Calu3 (cell line): Measurements from ENCODE around the gene RNF208. TPM values are rescaled to one million over a fixed set of nuclear protein-coding genes. Genes with fewer than 3 reads are reported as not detected.

Experiments
- BruUV-seq: library from RNA; stranded (reverse); fragments of 400-500 nt; replicated peaks from 2 replicates; lab custom pipeline; 2021; lab: Mats Ljungman, UMichigan
- CTCF ChIA-PET: fragments of 300-600 bp; sonication (Branson Sonifier 250); formaldehyde crosslinking; loops from one replicate; lab custom pipeline; 2022; ENCODE audit warnings: antibody characterized with exemption; lab: Charles Lee
- DNase-seq: peaks from one replicate; pipeline ENCODE4 v3.0.0; 2022
- H3K27ac Mint-ChIP-seq: one replicate; pipeline ENCODE4 v1.8.0; 2022; ENCODE audit warnings: mixed read lengths; ENCODE audit not compliant: unreplicated experiment
- H3K27me3 Mint-ChIP-seq: one replicate; pipeline ENCODE4 v1.8.0; 2022; ENCODE audit warnings: mixed read lengths; ENCODE audit not compliant: unreplicated experiment
- H3K36me3 Mint-ChIP-seq: one replicate; pipeline ENCODE4 v1.8.0; 2022; ENCODE audit warnings: mild to moderate bottlenecking, moderate library complexity, mixed read lengths; ENCODE audit not compliant: insufficient read depth, unreplicated experiment
- H3K4me1 Mint-ChIP-seq: one replicate; pipeline ENCODE4 v1.8.0; 2022; ENCODE audit warnings: mild to moderate bottlenecking, low read depth, mixed read lengths; ENCODE audit not compliant: unreplicated experiment
- H3K4me3 Mint-ChIP-seq: one replicate; pipeline ENCODE4 v1.8.0; 2022; ENCODE audit warnings: mild to moderate bottlenecking, low read depth, moderate library complexity, mixed read lengths; ENCODE audit not compliant: unreplicated experiment
- H3K9me3 Mint-ChIP-seq: one replicate; pipeline ENCODE4 v1.8.0; 2022; ENCODE audit warnings: low read depth, mixed read lengths; ENCODE audit not compliant: unreplicated experiment
- intact Hi-C: fragments of 100-400 bp; cut with micrococcal nuclease; formaldehyde crosslinking; loops from one replicate; pipeline ENCODE4 v1.10.0; 2022; ENCODE audit not compliant: unreplicated experiment
- total RNA-seq: library from RNA; stranded (reverse); gene quantifications from 2 replicates; pipeline ENCODE4 v1.2.3, GENCODE V29; 2022
- TF ChIP-seq, protein P1 (sequence below): fragments of 200-600 bp; IDR thresholded peaks from one replicate; pipeline ENCODE4 v1.8.0; 2022; ENCODE audit warnings: antibody characterized with exemption; ENCODE audit not compliant: unreplicated experiment

Gene RNF208
- total RNA-seq, 1 experiment from 2014 or later, result 10.1 TPM

DNA sequence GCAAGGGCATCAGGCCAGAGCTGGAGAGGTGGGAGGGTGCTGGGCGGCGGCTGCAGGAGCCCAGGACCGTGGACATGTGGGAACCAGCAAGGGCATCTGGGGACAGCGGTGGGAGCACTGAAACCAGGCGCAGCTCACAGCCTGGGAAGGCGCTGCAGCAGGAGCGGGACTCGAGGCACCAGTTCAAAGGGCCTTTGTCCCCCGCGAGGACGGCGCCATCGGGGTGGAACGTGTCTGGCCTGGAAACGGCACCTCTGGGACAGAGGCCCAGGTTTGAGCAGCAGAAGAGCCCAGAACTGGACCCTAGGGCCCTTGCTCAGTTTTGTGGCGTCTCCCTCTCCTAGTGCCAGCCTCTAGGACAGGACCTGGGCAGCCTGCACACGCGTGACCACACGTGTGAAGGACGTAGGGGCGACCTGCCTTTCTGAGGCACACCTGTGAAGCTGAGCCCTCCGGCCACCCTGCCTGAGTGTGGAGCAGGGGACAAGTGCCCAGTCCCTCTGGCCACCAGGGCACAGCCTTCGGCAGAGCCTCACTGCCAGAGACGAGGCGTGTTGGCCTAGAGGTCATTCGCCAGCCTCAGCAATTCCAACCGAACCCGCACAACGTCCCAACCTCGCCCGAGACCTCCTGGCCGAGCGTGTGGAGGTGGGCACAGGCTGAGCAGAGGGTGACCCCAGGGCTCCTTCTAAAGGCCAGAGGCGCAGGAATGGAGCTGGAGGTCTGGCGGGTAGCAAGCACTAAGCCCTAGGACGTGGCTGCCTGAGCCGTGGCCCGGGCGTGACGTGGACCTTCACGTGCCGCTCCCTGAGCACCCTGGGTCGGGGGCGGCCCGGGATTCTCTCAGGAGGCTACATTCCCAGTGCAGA, 48.0 kb downstream of the RNF208 start:
- Mint-ChIP-seq H3K4me3 (no peak overlapping the region), H3K27ac (no peak overlapping the region), H3K9me3 (no peaks in the 10 kb centered on the region), H3K27me3 (peaks cover 11% of the 10 kb centered on the region), H3K4me1 (peaks cover 9% of the 10 kb centered on the region), H3K36me3 (peaks cover 10% of the 10 kb centered on the region)
- BruUV-seq, result no TSS peak
- TF ChIP-seq, protein P1, sequence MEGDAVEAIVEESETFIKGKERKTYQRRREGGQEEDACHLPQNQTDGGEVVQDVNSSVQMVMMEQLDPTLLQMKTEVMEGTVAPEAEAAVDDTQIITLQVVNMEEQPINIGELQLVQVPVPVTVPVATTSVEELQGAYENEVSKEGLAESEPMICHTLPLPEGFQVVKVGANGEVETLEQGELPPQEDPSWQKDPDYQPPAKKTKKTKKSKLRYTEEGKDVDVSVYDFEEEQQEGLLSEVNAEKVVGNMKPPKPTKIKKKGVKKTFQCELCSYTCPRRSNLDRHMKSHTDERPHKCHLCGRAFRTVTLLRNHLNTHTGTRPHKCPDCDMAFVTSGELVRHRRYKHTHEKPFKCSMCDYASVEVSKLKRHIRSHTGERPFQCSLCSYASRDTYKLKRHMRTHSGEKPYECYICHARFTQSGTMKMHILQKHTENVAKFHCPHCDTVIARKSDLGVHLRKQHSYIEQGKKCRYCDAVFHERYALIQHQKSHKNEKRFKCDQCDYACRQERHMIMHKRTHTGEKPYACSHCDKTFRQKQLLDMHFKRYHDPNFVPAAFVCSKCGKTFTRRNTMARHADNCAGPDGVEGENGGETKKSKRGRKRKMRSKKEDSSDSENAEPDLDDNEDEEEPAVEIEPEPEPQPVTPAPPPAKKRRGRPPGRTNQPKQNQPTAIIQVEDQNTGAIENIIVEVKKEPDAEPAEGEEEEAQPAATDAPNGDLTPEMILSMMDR, result no peak
- intact Hi-C loops, result no loop called here
- CTCF ChIA-PET, result interaction anchor here (0.6 kb wide), 1 partner anchor 23 kb away, joined by 4 read pairs; no protein-coding TSS in a partner anchor
- DNase-seq, result no peak

DNA sequence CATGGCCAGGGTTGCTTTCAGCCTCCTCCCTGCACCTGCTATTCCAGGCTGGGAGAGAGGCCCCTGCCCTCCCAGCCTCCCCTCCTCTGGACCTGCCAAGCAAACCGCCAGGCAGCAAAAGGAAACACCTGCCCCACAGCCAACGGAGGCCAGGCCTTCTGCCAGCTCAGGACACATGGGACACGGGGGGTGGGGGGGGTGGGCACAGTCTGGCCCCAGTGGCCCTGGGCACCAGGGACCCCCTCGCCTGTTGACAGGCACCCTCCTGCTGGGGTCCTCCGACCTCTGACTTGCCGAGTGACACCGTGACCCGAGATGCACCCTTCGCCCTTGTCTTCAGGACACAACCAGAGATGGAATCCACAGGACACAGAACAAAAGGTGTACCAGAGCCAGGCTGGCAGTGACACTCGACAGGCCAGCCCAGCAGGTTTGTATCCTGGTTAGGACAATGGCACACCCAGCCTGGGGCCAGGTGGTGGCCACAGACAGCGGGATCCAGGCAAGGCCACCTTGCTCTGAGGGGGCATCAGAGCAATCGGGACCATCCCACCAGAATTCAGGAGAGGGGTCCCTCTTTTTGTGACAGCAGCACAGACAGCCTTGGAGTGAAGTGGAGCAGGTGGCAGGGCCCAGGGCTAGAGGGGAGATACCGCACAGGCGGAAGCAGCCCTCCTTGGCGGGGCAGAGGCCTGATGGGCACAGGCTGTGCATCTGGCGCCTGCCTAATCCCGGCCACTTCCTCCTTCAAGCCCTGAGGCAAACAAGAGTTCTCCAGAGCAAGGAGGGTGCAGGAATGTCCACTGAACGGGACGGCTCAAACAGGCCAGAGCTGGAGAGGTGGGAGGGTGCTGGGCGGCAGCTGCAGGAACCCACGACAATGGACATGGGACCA, 48.9 kb downstream of the RNF208 start:
- Mint-ChIP-seq H3K27ac (no peak overlapping the region), H3K4me3 (no peak overlapping the region), H3K36me3 (peaks cover 10% of the 10 kb centered on the region), H3K27me3 (peaks cover 11% of the 10 kb centered on the region), H3K9me3 (no peaks in the 10 kb centered on the region), H3K4me1 (peaks cover 9% of the 10 kb centered on the region)
- no TSS peak for BruUV-seq
- CTCF ChIA-PET, result no interaction called here
- no peak for DNase-seq
- intact Hi-C loops, result no loop called here
- TF ChIP-seq, protein P1, result no peak

DNA sequence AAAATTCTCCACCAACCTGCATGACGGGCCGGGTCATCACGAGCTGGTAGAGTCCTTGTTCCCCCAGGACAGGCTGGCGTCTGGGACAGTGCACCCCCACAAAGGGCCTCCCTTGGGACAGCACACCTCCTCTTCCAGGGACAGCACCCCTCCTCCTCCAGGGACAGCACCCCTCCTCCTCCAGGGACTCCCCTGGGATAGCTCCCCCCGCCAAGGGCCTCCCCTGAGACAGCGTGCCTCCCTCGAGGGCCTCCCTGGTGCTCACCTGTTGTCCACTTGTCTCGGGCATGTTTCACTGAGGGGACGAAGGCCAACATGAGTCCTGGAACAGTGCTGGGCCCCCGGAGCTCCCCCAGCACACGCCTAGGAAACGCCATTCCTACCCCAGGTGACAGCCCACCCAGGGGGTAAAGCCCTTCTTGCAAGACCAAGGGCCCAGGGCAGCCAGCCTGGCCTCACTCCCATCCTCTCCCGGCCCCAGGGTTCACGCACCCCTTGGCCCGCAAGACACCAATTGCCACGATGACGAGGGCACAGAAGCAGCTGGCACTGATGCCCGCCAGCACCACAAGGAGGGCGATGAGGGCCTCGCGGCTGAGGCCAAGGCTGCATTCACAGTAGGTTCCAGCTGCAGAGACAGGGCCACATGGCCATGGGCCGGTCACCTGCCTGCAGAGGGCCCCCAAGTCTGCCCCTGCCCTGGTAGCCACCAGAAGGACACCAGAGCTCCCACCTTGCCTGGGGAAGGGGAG, 50.7 kb downstream of the RNF208 start:
- Mint-ChIP-seq H3K9me3 (no peaks in the 10 kb centered on the region), H3K27me3 (peaks cover 20% of the 10 kb centered on the region), H3K36me3 (peaks cover 16% of the 10 kb centered on the region), H3K4me1 (peaks cover 4% of the 10 kb centered on the region), H3K27ac (no peak overlapping the region), H3K4me3 (no peak overlapping the region)
- intact Hi-C loops, result no loop called here
- TF ChIP-seq, protein P1, result no peak
- BruUV-seq, result no TSS peak
- no peak for DNase-seq
- CTCF ChIA-PET, result no interaction called here
